Neuronal stem cell (in vitro differentiated cells): ENCODE measurements around the gene PTPRO.

Experiments
- DNase-seq: peaks from one replicate; pipeline ENCODE4 v3.0.0-alpha.2; 2013; ENCODE audit warnings: low spot score
- H2AFZ ChIP-seq: one replicate; pipeline ENCODE4 v1.6.1; 2013; ENCODE audit warnings: mild to moderate bottlenecking, low read length, inconsistent platforms
- H2AK5ac ChIP-seq: 2 replicates; pipeline ENCODE4 v1.6.1; 2013; ENCODE audit warnings: low read depth, mild to moderate bottlenecking, inconsistent platforms, low read length, moderate library complexity, mixed read lengths
- H2BK120ac ChIP-seq: 2 replicates; pipeline ENCODE4 v1.6.1; 2013; ENCODE audit warnings: low read depth, mild to moderate bottlenecking, inconsistent platforms, low read length, moderate library complexity, mixed read lengths
- H2BK12ac ChIP-seq: one replicate; pipeline ENCODE4 v1.6.1; 2013; ENCODE audit warnings: low read length, inconsistent platforms
- H2BK15ac ChIP-seq: 2 replicates; pipeline ENCODE4 v1.6.1; 2013; ENCODE audit warnings: mild to moderate bottlenecking, low read length, inconsistent platforms, mixed read lengths
- H2BK5ac ChIP-seq: one replicate; pipeline ENCODE4 v1.6.1; 2013; ENCODE audit warnings: inconsistent platforms, mild to moderate bottlenecking, low read length, moderate library complexity
- H3K14ac ChIP-seq: one replicate; pipeline ENCODE4 v1.6.1; 2013; ENCODE audit warnings: low read length, inconsistent platforms
- H3K18ac ChIP-seq: 2 replicates; pipeline ENCODE4 v1.6.1; 2013; ENCODE audit warnings: low read length, inconsistent platforms
- H3K23ac ChIP-seq: 2 replicates; pipeline ENCODE4 v1.6.1; 2013; ENCODE audit warnings: low read depth, mild to moderate bottlenecking, mixed read lengths, low read length, inconsistent platforms; ENCODE audit not compliant: poor library complexity
- H3K27ac ChIP-seq: replicated peaks from 3 replicates; pipeline ENCODE4 v1.5.1; 2013; ENCODE audit warnings: low read length, inconsistent platforms
- H3K27me3 ChIP-seq, 3 experiments: 2 replicates each; pipeline ENCODE4 v1.6.1; 2013; ENCODE audit warnings: low read length in 3 of 3, mild to moderate bottlenecking in 2 of 3, inconsistent platforms in 1 of 3, low read depth in 1 of 3, mixed read lengths in 1 of 3, moderate library complexity in 1 of 3; ENCODE audit not compliant: control insufficient read depth in 3 of 3, insufficient read depth in 3 of 3
- H3K36me3 ChIP-seq, 2 donors: replicated peaks in 1 of 2; 2 replicates each; pipeline ENCODE4 v1.6.1; 2013; ENCODE audit warnings: low read length in 2 of 2; ENCODE audit not compliant: control insufficient read depth in 2 of 2, insufficient read depth in 2 of 2
- H3K4ac ChIP-seq: 2 replicates; pipeline ENCODE4 v1.6.1; 2013; ENCODE audit warnings: inconsistent platforms, mild to moderate bottlenecking, low read length, moderate library complexity
- H3K4me1 ChIP-seq, 2 donors: 1 replicate in 1 of 2; 2 replicates in 1 of 2; pipeline ENCODE4 v1.6.1; 2013; ENCODE audit warnings: low read length in 2 of 2, low read depth in 1 of 2; ENCODE audit not compliant: control insufficient read depth in 2 of 2, insufficient read depth in 1 of 2
- H3K4me2 ChIP-seq: one replicate; pipeline ENCODE4 v1.6.1; 2013; ENCODE audit warnings: mild to moderate bottlenecking, low read length, inconsistent platforms; ENCODE audit not compliant: insufficient read depth, poor library complexity, severe bottlenecking
- H3K4me3 ChIP-seq, 2 donors: 2 replicates each; pipeline ENCODE4 v1.5.1; 2013; ENCODE audit warnings: low read length in 2 of 2, mild to moderate bottlenecking in 2 of 2, inconsistent platforms in 1 of 2, moderate library complexity in 1 of 2
- H3K79me1 ChIP-seq: one replicate; pipeline ENCODE4 v1.6.1; 2013; ENCODE audit warnings: low read depth, mild to moderate bottlenecking, inconsistent platforms, low read length, moderate library complexity
- H3K9ac ChIP-seq: one replicate; pipeline ENCODE4 v1.6.1; 2013; ENCODE audit warnings: mild to moderate bottlenecking, low read depth, low read length, inconsistent platforms; ENCODE audit not compliant: poor library complexity
- H3K9me3 ChIP-seq, 2 donors: replicated peaks in 1 of 2; 2 replicates each; pipeline versions ENCODE3 to v1.6.1; 2013; ENCODE audit warnings: low read length in 2 of 2, mild to moderate bottlenecking in 2 of 2, inconsistent platforms in 1 of 2, low read depth in 1 of 2, mixed read lengths in 1 of 2, moderate library complexity in 1 of 2; ENCODE audit not compliant: control insufficient read depth in 2 of 2, insufficient read depth in 1 of 2
- H4K8ac ChIP-seq: one replicate; pipeline ENCODE4 v1.6.1; 2013; ENCODE audit warnings: low read depth, mild to moderate bottlenecking, inconsistent platforms, low read length, moderate library complexity
- H4K91ac ChIP-seq: one replicate; pipeline ENCODE4 v1.6.1; 2013; ENCODE audit warnings: low read length, low read depth, mild to moderate bottlenecking, inconsistent platforms; ENCODE audit not compliant: poor library complexity
- WGBS, 2 donors: extraction: QIAGEN DNeasy Blood & Tissue Kit; methylation state at CpG; one replicate each; pipeline ENCODE4 v1.1.7; 2013; ENCODE audit warnings: missing lambda C conversion rate in 2 of 2, mixed read lengths in 1 of 2; ENCODE audit not compliant: insufficient read length in 2 of 2, insufficient replicate concordance in 1 of 2; ENCODE audit errors: extremely low coverage in 2 of 2; 5-methylcytosine and 5-hydroxymethylcytosine counted together

PTPRO gene

DNA sequence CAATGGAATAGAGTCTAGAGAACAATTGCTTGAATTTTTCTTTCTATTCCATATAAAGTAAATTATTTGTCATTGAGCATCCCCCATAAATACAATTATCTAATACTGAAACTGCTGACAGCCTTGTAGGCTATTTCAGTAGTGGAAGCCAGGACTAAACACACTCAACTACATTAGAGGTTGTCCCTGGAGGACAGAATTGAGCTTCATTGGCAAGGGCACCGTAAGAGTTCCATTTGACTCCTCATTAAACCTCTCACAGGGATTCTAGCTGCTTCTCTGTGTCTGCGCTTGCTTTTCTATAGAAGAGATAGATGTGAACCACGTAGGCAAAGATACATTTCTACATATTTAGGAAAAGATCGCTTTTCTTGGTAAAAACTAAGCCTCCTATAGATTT is 3.5 kb upstream of the PTPRO start:
- Histone ChIP-seq H3K4me1 (no peaks in the 10 kb centered on the region), H4K91ac (no peak overlapping the region), H3K18ac (no peak overlapping the region), H2BK12ac (no peak overlapping the region), H3K4me3 (no peak overlapping the region), H3K14ac (no peak overlapping the region), H2AK5ac (no peak overlapping the region), H2BK5ac (no peak overlapping the region), H2AFZ (no peak overlapping the region), H3K4me2 (no peak overlapping the region), H2BK120ac (no peak overlapping the region), H3K9me3 (no peaks in the 10 kb centered on the region), H3K27ac (no peak overlapping the region), H3K36me3 (no peaks in the 10 kb centered on the region), H2BK15ac (no peak overlapping the region), H3K4ac (no peak overlapping the region), H4K8ac (no peak overlapping the region), H3K27me3 (peaks cover 0 to 25% (median 0%) of the 10 kb centered on the region in 3 experiments), H3K23ac (no peak overlapping the region), H3K79me1 (no peaks in the 10 kb centered on the region), H3K9ac (no peak overlapping the region)
- WGBS, 2 donors: no CpG with 5 or more reads among the region's 4 CpGs
- no peak for DNase-seq

GRCh38 chr12:15320881-15321280 is 1.4 kb upstream of the PTPRO start:
- no peak overlapping the region for H2AFZ ChIP-seq
- H2BK12ac ChIP-seq: no peak overlapping the region
- H3K9ac ChIP-seq: no peak overlapping the region
- no peak overlapping the region for H4K91ac ChIP-seq
- H3K14ac ChIP-seq: no peak overlapping the region
- no peak overlapping the region for H2AK5ac ChIP-seq
- no peak overlapping the region for H3K23ac ChIP-seq
- no peak overlapping the region for H2BK120ac ChIP-seq
- H3K4me1 ChIP-seq: no peaks in the 10 kb centered on the region
- no peak overlapping the region for H2BK5ac ChIP-seq
- WGBS, 2 donors: no CpG with 5 or more reads among the region's 1 CpG
- H3K18ac ChIP-seq: no peak overlapping the region
- H3K4me2 ChIP-seq: no peak overlapping the region
- no peak for DNase-seq
- H2BK15ac ChIP-seq: no peak overlapping the region
- H3K36me3 ChIP-seq: no peaks in the 10 kb centered on the region
- H3K79me1 ChIP-seq: no peaks in the 10 kb centered on the region
- H3K4me3 ChIP-seq: no peak overlapping the region
- H3K4ac ChIP-seq: no peak overlapping the region
- no peaks in the 10 kb centered on the region for H3K9me3 ChIP-seq
- H3K27me3 ChIP-seq: peaks cover 0 to 37% (median 0%) of the 10 kb centered on the region in 3 experiments
- H4K8ac ChIP-seq: no peak overlapping the region
- no peak overlapping the region for H3K27ac ChIP-seq

DNA sequence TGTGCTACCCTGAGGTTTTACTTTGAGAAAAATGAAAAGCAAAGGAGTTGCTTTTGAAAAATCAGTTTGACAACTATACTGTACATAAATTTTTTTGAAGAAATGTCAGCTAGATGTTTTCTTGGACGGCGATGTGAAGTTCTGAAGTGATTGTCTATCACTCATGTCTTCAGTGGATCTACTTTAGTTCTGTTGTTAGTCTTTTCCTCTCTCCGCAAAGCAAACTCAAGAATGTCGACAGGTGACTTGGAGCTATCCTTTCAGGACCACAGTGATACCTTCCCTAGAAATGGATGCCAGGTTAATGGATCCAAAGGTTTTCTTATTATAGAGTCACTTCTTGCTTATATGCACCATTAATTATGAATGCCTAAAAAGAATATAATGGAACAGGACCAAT is 1.2 kb downstream of the PTPRO start:
- Histone ChIP-seq H3K4me3 (no peak overlapping the region), H2BK5ac (no peak overlapping the region), H2BK15ac (no peak overlapping the region), H3K14ac (no peak overlapping the region), H3K18ac (no peak overlapping the region), H2BK12ac (no peak overlapping the region), H3K9me3 (no peaks in the 10 kb centered on the region), H4K91ac (no peak overlapping the region), H3K9ac (no peak overlapping the region), H3K23ac (no peak overlapping the region), H3K4ac (no peak overlapping the region), H4K8ac (no peak overlapping the region), H2AK5ac (no peak overlapping the region), H3K4me1 (no peaks in the 10 kb centered on the region), H2AFZ (no peak overlapping the region), H3K79me1 (no peaks in the 10 kb centered on the region), H3K36me3 (no peaks in the 10 kb centered on the region), H2BK120ac (no peak overlapping the region), H3K27me3 (peaks cover 0 to 37% (median 0%) of the 10 kb centered on the region in 3 experiments), H3K27ac (no peak overlapping the region), H3K4me2 (peak overlapping the region; percentile 26)
- WGBS, 2 donors: no CpG with 5 or more reads among the region's 4 CpGs
- DNase-seq: no peak

GRCh38 chr12:15329891-15330290 is 7.6 kb downstream of the PTPRO start:
- WGBS, 2 donors: no CpG with 5 or more reads among the region's 5 CpGs
- Histone ChIP-seq H3K79me1 (no peaks in the 10 kb centered on the region), H3K4ac (no peak overlapping the region), H3K4me1 (no peaks in the 10 kb centered on the region), H3K9me3 (no peaks in the 10 kb centered on the region), H3K9ac (no peak overlapping the region), H3K27ac (no peak overlapping the region), H3K36me3 (no peaks in the 10 kb centered on the region), H4K91ac (no peak overlapping the region), H3K23ac (no peak overlapping the region), H3K27me3 (peaks cover 0 to 6% (median 0%) of the 10 kb centered on the region in 3 experiments), H2AK5ac (no peak overlapping the region), H2AFZ (no peak overlapping the region), H3K14ac (no peak overlapping the region), H2BK5ac (no peak overlapping the region), H2BK120ac (no peak overlapping the region), H3K4me2 (no peak overlapping the region), H3K18ac (no peak overlapping the region), H3K4me3 (no peak overlapping the region), H2BK12ac (no peak overlapping the region), H4K8ac (no peak overlapping the region), H2BK15ac (no peak overlapping the region)
- DNase-seq: no peak
